Endometrial microvascular endothelial cells (primary cell): ENCODE measurements around the gene NRTN. TPM values are rescaled to one million over a fixed set of nuclear protein-coding genes. Genes with fewer than 3 reads are reported as not detected.

ENCODE experiments used
- in situ Hi-C: cut with HindIII; loops from 2 replicates; pipeline ENCODE4 v1.10.0; 2017; ENCODE audit warnings: low sequenced_read_pairs, low pct_unique_long_range_greater_than_20kb; ENCODE audit errors: inconsistent ontology term
- total RNA-seq: library from RNA; depleted of rRNA; stranded (reverse); fragments of >200 nt; gene quantifications from one replicate; pipeline ENCODE4 v1.2.3, GENCODE V29; 2015; ENCODE audit errors: inconsistent ontology term

Gene NRTN
- total RNA-seq, 1 donor from 2014 or later: not detected

DNA sequence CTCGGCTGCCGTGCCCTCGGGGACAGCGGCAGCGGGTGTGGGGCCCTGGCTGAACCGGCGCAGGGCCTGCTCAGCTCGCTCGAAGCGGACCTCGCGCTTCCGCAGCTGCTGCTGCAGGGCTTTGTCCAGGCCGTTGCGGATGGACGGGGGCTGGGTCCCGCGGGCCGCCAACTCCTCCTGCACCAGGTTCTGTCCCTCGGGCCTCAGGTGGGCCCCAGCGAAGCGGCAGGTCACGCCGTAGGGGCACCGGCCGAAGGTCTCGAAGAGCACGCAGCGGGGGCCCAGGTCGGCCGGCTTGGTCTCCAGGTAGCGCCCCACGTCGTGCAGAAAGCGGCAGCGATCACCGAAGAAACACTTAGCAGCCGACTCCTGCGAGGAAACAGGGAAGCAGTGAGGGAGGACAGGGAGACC lies 15.5 kb upstream of the NRTN start:
- in situ Hi-C loops: no loop called here

DNA sequence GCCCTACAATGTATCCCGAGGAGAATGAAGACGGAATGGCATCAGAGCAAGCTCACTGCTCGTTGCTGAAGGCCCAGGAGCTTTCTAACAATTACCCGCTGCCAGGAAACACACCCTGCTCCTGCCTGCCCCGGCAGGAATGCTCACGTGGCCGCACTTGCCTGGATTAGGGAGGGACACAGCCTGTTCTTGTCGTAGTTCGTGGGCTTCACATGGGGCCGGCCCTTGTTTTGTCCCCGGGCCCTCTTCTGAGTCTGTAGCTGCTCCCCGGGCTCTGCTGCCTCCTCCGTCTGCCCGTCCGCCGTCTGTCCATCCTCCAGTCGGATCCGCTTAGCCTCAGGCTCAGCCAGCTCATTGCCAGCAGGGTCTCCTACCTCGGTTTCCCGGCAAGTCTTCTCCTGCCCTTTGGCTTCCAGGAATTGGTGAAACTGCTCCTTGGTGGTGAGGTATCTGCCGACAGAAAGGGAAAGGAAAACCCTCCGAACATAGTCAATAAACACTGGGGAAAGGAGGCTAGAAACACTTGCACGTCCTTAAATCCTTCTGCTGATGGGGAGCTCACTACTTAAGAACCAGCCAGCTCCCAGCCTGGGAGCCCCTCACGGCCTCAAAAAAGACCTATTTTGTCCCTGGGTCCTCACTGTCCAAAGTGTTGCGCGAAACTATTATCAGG lies 14.8 kb upstream of the NRTN start:
- in situ Hi-C loops: no loop called here

DNA sequence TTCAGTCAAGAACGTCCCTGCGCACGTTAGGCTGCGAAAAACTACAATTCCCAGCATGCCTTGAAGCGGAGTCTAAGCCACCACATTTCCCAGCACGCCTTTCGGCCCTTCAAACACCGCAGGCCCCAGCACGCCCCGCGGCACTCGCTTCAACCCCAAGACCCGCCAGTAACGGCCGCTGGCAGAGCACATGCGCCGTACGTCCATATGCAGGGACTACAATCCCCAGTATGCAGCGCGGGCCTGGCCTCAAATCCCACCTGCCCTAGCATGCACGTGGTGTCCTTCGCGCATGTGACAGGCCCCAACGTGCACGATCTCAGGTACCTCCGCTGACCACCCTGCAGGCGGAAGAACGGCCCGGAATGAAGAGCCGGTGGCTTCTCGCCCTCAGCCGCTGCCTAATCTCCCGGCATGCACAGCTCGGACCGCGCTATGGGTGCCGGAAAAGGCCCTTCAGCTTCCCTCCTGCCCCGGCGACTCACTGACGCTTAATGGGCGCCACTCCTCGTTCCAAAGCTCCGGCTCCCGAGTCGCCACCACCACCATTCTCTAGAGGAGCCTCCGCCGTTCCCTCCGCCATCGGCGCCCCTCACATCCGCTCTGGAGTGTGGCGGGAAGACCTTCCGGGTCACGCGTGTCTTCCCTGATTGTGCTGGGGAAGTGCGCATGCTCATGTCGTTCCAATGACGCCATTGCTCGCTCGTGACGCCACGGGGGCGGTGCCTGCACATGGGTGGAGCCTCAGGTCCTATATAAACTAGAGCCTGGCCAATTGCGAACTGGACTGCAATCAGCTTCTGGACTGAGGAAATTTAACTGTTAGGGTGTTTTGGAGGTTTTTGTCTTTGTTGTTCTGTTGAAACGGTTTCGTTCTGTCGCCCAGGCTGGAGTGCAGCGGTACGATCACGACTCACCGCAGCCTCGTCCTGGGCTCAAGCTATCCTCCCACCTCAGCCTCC lies 14.0 kb upstream of the NRTN start, which contains the start of gene DUS3L:
DUS3L (minus strand) TSS at position 605 of the 962 bp plus-strand sequence; CDS start at position 583, 22 bp downstream.
- in situ Hi-C loops: no loop called here

DNA sequence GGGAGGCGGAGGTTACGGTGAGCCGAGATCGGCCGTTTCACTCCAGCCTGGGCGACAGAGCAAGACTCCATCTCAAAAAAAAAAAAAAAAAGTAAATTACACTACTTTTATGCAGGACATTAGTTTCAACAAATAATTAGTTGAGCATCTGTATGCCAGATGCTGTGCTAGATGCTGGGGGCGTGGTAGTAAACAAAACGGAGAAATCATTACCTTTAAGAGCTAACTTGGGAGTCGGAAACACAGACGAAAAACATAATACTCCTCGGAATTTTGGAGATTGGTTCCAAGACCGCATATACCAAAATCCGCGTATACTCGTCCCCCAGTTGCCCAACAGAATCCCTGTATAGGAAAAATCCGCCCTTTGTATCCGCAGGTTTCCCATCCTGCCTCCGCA lies 12.6 kb upstream of the NRTN start:
- in situ Hi-C loops: no loop called here

DNA sequence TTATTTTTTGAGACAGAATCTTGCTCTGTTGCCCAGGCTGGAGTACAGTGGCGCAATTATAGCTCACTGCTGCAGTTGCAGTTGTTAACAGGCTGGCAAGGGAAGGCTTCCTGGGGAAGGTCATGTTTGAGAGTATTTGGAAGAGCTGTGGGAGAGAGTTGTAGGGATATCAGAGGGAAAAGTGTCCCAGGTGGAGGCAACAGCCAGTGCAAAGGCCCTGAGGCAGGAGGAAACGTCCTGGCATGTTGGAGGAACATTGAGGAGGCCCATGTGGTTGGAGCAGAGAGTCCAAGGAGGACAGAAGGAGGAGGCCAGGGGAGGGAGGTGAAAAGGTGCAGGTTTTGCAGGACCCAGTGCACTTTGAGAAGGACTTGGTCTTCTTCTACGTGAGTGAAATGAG lies 11.7 kb upstream of the NRTN start:
- in situ Hi-C loops: no loop called here

DNA sequence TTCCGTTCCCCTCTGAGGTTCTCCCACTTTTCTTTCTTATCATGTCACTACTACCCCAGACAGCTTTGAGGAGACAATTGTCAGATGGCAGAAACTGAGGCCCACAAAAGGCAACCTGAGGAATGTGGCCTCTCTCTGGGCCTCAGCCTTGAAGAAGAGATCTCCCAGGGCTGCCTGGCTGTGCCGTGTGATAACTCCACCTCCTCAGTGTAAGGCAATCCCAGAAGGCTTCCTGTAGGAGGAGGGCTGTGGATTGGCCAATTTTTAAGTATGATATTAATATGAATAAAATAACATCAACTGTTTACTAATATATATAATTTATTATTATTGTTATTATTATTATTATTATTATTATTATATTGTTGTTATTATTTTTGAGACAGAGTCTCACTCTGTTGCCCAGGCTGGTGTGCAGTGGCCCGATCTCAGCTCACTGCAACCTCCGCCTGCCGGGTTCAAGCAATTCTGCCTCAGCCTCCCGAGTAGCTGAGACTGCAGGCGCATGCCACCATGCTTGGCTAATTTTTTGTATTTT lies 9.4 kb upstream of the NRTN start:
- in situ Hi-C loops: no loop called here

DNA sequence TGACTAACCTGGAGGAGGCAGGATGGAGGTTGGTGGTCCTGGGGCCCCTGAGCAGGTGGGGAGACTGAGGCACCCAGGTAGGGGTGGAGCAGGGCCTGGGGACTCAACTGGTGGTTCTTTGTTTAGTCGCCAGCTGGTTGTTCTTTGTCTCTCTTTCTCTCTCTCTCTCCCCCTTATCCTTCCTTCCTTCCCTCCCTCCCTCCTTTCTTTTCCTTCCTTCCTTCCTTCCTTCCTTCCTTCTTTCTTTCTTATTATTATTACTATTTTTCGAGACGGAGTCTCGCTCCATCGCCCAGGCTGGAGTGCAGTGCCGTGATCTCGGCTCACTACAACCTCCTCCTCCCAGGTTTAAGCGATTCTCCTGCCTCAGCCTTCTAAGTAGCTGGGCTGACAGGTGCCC lies 6.6 kb upstream of the NRTN start:
- in situ Hi-C loops: no loop called here

DNA sequence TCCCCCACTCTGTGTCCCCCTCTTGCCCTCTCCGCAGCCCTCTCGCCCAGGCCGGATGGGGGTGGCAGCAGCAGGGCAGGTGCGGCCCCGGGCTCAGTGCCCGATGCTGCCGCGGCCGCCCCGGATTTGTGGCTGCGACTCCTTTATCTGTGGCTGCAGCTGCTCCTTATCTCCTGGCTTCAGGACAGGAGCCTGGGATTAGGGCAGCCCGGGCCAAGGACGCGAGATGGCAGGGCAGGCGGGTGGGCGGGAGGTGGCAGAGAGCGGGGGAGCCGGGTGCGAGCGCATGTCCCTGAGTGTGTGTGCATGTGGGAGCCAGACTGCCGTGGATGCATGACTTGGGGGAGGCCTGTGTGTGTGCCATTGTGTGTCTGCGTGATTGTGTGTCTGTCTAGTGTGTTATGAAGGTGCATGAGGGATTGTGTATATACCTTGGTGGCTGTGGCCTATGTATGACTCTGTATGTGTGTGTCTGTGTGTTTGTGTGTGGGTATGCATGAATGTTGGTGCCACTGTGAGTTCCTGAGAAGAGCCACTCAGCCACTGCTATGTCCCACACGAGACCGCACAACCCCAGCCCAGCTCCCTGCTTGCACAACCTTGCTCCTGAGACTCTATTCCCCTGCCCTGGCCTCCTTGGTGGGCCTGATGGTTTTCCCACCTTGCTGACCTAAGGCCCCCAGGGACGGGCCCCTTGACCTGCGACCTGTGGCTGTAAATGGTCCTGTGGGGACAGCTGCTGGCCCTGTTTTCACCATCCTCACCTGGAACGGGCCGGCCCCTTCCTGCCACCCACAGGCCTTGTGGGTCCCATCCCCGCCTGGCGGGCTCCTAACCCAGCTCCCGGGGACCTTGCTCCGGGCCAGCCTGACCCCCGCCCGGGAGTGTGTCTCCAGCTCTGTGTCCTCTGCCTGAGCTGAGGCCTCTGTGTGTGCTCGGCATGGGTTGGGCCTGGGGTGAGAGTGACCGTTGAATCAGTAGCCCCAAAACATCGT lies 5.3 kb upstream of the NRTN start:
- in situ Hi-C loops: no loop called here

DNA sequence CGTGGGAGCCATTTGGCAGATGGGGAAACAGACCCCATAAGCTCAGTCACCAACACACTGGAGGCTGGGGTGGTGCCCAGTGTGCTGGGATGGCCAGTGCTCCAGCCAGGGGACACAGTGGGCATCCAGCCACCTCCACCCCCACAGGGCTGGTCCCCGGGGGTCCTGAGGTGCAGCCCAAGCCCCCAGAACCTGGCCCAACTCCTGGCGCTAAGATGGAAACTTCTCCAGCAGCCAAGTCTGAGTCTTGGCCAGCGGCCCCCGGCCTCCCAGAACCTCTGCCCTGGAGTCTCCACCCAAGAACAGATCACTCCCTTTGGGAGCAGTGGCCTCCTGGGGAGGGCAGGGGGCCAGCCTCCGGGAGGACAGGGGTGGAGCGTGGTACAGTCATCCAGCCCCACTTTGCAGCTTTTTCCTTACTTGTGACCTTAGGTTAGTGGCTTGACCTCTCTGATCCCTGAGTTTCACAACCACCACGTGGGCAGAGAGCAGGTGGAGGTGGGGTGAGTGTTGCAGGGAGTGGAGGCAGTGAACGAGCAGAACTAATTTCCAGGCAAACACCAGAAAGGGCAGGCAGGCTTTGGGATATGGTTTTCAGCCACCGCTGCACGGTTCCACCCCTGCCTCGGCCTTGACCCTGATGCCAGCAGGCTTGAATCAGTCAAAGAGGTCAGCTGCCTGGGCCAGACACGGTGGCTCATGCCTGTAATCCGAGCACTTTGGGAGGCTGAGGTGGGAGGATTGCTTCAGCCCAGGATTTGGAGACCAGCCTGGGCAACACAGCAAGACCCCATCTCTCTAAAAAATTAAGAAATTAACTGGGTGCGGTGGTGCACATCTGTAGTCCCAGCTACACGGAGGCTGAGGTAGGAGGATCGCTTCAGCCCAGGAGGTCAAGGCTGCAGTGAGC lies 4.3 kb upstream of the NRTN start:
- in situ Hi-C loops: no loop called here

DNA sequence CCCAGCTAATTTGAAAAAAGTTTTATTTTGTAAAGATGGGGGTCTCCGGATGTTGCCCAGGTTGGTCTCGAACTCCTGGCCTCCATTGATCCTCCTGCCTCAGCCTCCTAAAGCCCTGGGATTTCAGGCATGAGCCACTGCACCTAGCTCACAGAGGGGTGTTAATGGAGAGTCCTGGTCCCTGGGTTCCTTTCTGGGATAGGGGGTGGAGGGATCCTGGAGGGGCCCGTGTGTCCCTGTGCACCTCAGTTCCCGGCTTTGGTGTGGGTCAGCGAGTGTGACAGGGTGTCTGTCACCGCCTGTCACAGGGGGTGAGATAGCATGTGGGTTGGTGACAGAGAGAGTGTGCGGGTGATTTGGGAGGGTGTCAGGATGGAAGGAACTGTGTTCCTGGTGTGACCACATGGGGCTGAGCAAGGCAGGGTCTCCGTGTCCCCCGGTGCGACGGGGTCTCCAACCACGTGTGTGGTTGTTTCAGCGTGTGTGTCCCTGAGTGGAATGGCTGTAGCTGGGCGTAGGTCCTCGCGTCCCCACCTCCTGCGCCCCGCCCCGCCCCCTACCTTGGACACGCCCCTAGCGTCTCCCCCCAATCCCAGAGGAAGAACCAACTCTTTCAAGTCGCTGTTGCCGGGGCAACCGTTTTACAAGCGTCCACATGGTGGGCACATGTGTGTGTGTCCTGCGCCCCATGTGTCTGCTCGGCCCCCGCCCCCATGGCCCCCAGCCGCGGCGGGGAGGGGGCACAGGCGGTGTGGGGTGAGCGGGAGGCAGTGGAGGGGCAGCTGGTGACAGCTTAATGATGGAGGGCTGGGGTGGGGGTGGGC lies 2.9 kb upstream of the NRTN start:
- in situ Hi-C loops: no loop called here

DNA sequence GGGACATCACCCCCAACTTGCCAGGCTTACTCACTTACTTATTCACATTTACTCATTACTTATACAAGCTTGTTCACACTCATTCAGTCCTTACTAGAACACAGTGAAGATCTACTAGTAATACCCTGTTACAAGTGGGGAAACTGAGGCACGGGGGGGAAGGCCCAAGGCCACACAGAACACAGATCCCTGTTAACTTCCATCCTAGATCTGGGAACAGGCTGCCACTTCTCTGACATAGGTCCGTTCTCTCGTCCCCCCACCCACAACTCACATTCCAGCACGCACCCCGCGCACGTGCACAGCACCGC lies 1.5 kb upstream of the NRTN start:
- in situ Hi-C loops: no loop called here

DNA sequence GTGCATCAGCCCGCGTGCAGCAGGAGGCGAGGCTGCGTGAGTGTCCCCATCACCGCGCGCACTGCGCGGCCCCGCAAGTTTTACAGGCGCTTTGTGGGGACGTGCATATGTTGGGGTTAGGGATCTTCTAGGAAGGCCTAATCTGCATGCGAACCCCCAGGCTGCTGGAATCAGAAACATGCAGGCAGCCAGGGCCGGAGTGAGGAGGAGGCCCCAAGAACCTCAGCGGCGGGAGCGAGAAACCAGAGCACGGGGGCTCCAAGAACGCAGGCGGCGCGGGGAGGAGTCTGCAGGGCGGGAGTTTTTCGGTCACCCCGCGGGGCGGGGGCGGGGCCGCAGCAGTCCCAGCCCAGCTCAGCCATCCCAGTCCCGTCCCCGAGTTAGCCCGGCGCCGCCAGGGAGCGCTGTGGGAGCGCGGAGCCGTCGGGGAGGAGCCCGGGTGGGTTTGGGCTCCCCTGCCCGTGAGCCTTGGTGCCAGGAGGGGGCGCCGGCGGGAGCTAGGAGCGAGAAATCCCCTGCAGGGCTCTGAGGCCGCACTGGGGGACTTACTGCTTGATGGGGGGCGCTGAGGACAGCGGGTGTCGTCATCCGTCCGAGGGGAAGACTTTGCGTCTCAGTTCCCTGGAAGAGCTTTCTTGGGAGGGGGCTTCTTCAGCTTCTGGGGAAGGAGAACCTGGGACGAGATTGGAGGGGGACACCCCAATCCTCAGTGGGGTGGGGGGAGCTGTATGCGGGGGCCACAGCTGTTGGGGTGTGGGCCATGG lies 933 bp upstream of the NRTN start:
- in situ Hi-C loops: no loop called here

DNA sequence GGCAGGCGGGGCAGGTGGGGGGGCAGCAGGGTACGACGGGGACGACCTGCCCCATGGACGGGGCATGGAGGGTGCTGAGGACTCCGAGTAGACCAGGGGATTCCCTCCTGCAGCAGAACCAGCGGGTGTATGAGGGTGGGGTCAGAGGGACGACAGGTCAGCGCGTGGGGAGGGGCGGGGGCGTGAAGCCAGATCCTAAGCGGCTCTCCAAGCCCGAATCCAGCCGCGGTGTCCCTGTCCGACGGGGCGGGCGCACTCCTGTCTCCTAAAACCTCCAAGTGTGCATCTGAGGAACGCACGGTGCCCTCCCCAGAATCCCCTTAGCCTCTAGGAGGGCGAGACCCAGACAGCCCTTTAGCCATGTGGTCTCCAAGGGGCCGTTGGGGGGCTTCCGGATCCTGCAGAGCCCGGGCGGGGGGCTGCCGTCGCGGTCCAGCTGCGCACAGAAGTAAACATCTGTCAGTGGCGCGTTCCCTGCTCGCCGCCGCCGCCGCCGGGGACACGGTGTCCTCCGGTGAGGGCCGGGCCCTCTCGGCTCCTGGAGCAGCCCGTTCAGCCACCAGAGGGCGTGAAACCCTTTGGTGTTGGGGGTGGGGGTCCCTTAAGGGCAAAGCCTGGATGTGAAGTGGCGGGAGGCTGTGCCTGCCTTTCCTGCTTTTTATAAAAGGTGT lies 730 bp downstream of the NRTN start:
- in situ Hi-C loops: no loop called here

DNA sequence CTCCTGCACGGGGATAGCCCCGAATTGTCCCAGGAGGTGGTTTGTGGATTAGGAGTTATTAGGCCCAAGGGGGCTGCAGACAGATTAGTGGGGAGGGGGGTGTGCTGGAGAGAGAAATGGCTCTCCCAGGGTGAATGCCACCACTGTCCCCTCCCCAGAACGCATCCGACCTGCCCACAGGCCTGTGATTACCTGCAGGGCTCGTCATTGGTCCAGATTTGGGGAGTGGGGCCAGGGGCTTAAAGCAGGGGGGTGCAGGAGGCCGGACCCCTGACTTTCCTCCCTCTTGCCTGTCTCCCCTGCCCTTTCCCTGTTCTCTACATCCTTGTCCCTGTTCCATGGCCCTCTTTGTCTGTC lies 1.2 kb downstream of the NRTN start:
- in situ Hi-C loops: no loop called here

DNA sequence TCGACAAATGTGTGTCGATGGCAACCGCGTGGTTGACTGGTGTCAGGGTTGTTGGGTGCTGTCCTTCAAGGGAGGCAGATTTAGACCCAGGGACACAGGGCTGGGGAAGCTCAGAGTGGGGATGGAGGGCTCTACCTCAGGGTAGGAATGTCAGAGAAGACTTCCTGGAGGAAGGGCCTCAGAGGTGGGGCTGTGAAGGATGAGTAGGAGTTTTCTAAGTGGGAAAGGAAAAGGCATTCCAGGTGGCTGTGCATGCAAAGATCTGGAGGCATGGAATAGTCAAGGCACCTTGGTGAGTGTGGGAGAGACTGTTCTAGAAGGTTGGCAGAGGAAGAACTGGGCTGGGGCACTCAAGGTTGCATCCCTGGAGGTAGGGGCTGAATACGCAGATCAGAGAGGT lies 2.0 kb downstream of the NRTN start:
- in situ Hi-C loops: no loop called here
